ENCODE data around the gene MZT2A.
"Not testable (repeated sequence)": the region's sequence is repeated elsewhere in the genome, so short reads cannot be mapped to it uniquely, and the experiment has no call there.

DNA sequence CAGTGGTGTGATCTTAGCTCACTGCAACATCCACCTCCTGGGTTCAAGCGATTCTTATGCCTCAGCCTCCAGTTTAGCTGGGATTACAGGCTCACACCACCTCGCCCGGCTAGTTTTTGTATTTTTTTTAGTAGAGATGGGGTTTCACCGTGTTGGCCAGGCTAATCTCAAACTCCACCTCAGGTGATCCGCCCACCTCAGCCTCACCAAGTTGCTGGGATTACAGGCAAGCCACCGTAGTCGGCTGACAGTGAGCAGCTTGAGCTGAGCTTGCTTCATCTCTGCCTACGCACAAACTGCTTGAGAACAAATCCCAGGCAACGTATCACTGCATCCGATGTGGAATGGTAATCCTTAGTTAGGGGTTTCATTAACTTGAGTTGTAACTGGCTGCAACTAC lies 24.5 kb downstream of the MZT2A start:
- TF ChIP-seq, protein P1, sequence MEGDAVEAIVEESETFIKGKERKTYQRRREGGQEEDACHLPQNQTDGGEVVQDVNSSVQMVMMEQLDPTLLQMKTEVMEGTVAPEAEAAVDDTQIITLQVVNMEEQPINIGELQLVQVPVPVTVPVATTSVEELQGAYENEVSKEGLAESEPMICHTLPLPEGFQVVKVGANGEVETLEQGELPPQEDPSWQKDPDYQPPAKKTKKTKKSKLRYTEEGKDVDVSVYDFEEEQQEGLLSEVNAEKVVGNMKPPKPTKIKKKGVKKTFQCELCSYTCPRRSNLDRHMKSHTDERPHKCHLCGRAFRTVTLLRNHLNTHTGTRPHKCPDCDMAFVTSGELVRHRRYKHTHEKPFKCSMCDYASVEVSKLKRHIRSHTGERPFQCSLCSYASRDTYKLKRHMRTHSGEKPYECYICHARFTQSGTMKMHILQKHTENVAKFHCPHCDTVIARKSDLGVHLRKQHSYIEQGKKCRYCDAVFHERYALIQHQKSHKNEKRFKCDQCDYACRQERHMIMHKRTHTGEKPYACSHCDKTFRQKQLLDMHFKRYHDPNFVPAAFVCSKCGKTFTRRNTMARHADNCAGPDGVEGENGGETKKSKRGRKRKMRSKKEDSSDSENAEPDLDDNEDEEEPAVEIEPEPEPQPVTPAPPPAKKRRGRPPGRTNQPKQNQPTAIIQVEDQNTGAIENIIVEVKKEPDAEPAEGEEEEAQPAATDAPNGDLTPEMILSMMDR (IDR thresholded peaks at IDR 0.05) = not testable (repeated sequence)
- TF ChIP-seq POLR2A (IDR thresholded peaks at IDR 0.05) = not testable (repeated sequence)
